Non-pigmented ciliary epithelial cell (primary cell): ENCODE results near the gene PTGIS.

Experiments
- DNase-seq: peaks from one replicate; pipeline ENCODE4 v3.0.0-alpha.2; 2010; ENCODE audit warnings: low read depth

The PTGIS gene

DNA sequence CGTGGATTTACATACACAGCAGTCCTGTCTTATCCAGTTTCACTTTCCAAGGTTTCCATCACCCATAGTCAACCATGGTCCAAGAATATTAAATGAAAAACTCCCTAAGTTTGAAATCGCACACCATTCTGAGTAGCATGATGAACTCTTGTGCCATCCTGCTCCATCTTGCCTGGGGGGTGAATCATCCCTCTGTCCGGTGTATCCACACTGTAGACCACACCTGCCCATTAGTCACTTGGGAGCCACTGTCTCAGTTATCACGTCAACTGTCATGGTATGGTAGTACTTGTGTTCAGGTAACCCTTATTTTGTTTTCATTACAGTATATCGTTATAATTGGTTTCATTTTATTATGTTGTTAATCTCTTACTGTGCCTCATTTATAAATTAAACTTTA lies 38.5 kb downstream of the PTGIS start:
- DNase-seq = no peak

DNA sequence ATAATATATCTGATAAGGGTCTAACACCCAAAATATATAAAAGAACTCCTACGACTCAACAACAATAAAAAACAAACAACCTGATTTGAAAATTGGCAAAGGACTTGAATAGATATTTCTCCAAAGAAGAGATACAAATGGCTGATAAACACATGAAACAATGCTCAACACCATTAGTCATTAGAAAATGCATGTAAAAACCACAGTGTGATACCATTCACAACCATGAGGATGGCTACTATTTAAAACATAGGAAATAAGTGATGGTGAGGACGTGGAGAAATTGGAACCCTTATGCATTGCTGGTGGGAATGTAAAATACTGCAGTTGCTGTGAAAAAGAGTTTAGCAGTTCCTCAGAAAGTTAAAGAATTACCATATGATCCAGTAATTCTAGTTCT lies 41.4 kb downstream of the PTGIS start:
- no peak for DNase-seq

DNA sequence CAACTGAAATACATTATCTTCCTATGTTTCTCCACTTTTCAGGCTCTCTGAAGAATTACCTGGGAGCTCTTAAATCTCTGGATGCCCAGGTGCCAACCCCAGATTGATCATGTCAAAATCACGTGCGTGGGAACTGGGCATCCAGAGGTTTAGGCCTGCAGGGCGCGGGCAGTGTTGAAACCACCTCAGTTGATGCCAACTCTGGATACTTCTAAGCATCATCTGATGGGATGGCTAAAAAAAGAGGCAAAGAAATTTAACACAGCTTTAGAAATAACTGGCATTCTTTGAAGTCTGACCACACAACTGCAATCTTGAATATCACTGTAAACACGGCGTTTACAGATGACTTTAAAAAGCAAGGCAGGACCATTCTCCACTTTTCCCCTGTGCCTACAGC lies 41.9 kb downstream of the PTGIS start:
- no peak for DNase-seq

DNA sequence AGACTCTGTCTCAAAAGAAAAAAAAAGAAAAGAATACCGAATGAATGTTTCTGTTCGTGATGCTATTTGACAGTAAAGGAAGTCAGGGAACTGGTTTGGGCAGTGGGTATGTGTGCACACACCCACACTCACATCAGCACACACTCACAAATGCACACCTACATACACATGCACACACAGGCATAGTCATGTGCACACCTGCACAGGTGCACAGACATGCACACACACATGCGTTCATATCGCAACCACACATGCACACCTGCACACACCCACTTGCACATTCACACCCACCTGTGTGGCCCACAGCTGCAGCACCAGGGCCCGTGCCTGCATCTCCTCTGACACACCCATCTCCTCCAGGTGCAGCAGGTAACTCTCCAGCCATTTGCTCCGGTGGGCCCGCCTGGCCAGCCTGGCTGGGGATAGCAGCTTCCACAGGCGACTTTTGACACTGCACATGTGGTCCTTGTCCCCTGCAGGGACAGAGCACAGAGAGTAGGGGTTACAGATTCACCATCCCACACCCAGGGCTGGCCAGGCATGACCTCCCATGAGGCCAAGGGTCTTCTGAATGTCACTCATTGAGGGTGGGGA lies 44.1 kb downstream of the PTGIS start:
- no peak for DNase-seq

DNA sequence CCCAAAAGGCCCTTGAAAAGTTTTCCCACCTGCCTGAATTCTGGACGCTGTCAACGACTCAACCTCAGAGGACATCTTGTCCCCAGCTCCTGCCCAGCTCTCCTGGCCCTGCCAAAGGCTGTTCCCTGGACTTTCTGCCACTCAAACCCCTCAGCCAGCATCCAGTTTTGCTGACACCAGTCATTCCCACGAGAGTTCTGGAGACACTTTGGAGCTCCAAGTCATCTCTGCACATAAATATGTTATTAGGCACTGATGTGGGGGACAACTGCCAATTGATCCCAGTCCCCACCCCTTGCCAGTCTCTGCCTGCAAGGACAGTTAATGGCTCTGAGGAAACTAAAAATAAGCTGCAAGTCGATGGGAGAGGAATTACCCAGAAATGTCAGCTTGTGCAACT lies 46.6 kb downstream of the PTGIS start:
- DNase-seq = no peak

DNA sequence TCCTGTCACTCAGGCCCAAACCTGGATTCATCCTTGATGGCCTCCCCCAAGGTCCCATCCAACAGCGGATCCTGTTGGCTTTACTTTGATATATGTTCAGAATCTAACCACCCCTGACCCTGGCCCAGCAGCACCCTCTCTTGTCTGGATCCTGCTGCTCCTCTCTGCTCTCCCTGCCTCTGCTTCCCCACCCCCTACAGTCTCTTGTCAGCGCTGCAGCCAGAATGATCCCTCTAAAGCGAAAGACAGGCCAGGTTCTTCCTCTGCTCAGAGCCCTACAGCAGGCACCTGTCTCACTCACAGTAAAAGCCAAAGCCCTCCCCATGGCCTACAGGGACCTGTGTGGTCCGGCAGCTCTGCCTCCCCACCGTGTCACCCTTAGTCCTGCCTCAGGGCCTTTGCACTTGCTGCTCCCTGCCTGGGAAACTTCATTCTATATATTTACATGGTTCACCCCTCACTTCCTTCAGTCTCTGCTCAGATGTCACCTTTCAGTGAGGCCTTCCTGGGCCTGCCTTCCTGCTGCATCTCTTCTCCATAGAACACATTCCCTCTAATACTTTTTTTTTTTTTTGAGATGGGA lies 48.1 kb downstream of the PTGIS start:
- DNase-seq = no peak

DNA sequence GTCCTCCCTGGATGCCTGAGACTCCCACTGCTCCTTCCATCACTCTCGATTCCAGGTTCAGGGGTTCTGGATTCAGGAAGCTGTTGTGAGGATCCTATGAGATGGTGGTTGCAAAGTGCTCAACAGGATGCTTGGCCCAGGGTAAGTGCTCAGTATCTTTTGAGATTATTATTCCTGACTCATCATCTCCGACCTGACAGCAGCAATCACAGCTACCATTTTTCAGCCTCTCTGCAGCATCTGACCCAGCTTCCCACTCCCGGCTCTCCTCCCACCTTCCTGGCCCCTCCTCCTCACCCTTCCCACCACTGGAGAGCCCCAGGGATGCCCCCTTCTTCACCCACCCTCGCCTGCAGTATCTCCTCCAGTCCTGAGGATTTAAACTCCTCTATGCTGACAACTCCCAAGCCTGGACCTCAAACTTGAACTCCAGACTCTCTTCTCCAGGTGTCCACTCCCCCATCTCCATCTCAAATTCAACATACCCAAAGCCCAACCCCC lies 48.7 kb downstream of the PTGIS start:
- no peak for DNase-seq

DNA sequence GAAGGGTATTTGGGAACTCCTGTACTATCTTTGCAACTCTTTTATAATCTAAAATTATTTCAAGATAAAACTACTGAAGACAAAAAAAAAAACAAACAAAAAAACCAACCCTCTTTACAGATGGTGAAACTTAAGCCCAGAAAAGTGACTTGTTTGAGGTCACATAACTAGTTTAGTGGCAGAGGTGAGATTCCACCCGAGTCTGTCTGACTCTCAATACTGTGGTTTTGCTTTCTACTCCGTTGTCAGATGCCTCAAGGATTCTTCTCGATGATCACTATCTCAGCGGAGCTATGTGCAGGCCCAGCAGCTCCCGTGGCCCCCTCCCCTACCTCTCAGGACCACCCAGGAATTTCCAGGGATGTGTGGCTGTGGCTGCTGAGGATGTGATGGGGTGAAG lies 49.4 kb downstream of the PTGIS start:
- no peak for DNase-seq

DNA sequence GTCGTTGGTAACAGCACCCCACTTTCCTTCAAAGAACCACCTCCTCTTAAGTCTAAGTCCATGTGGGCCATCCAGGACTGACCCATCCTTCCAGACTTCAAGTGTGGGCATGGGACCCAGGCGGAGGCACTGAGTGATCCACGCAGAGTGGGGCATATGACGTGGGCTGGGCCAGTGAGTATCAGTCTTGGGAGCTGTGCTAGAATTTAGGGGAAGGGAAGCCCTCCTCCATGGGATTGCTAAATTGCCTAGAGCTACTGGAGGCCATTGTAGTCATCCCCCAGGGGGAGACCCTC lies 50.2 kb downstream of the PTGIS start:
- DNase-seq = no peak

DNA sequence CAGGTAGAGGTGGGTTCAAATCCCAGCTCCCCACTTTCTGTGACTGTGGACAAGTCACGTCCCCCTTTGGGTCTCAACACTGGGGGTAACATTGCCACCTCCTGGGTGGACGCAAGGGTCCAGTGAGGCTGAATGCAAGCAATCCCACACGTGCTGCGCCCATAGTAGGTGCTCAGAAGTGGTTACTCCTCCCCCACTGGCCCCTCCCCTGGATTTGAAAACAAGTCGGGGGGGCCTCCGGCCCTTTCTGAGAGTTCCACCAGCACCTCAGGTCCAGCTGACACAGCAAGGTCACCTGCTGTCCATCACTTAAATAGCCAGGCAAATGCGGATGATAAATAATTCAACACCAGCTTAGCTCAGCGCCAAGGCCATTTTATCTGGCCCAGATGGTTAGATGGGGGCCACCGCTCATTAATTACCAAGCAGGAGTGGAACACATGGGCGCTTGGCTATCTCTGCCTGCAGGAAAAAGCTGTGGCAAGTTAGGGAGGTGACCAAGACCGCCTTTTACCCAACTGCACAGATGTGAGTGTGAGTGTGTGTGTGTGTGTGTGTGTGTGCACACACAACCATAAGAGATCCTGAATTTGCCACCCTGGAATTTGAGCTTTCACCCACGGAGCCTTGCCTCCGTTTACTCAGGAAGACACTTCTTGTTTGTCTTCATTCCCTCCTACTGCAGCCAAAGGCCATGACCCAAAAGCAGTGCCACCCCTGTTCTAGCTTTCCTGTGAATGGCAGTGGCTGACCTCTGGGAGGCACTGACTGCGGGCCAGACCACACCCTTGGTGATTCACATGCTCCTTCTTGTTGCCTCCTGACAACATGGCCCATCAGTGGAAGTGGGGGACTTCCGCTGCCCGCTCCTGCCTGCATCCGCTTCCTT lies 50.8 kb downstream of the PTGIS start:
- no peak for DNase-seq

DNA sequence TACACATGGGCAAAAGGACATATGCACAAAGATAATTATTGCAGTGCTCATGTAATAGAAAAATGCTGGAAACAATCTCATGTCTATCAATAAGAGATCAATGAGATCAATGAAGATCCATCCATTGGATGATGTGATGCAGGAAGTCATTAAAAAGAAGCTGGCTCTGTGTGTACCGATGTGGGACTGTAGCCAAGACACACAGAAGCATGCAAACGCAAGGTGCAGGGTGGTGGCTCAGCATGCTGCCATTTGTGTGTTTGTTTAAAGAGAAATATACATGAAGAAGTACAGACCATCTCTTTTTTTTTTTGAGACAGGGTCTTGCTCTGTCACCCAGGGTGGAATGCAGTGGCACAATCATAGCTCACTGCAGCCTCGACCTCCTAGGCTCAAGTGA lies 52.4 kb downstream of the PTGIS start:
- no peak for DNase-seq

DNA sequence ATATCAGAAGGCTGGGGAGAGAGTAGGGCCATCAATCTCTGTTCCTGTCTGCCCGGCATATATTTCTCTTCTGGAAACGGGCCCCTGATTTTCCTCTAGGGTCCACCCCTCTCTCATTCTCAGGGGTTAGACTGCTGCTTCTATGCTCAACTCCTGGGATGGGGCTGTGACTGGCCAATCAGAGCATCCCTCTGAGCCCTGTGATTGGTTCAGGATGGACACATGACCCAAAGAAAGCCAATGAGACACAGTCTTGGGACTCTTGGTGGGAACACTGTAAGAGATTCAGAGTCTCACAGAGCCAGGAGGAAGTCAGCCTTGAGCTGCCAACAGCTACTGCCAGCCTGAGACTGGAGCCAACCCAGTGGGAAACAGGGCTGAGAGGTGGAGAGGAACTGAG lies 54.4 kb downstream of the PTGIS start:
- no peak for DNase-seq

DNA sequence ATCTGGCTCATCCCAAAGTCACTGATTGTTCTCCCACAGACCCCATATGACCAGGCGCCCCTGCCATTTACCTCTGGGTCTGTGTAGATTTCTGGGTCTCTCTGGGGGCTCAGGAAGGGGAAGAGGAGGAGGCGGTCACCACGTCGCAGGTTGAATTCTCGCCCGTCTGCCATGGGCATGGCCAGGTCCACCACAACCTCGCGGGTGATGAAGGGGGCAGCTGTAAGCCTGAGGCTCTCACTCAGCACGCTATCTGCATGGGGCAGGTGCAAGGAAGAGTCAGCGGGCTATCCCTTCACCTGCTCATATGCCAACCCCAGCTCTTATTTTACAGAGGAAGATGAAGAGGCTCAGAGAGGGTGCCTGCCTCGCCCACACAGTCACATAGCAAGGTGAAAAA lies 54.9 kb downstream of the PTGIS start:
- no peak for DNase-seq

DNA sequence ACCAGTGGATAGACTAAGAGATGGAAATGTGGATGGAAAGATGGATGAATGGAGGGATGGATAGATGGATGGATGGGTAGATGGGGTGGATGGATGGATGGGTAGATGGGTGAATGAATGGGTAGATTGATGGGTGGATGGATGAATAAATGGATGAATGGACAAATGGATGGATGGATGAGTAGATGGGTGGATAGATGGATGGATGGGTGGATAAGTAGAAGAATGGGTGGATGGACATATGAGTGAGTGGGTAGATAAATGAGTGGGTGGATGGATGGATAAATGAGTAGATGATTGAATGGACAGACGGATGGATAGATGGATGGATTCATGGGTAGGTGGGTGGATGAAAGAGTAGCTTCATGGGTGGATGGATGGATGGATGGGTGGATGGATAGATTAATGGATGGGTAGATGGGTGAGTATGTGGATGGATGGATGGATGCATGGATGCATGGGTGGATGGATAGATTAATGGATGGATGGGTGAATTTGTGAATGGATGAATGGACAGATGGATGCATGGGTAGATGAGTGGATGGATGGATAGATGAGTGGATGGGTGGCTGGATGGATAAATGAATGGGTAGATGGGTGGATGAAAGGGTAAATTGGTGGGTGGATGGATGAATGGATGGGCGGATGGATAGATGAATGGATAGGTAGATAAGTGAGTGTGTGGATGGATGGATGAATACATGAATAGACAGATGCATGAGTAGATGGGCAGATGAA lies 56.0 kb downstream of the PTGIS start:
- DNase-seq = no peak

DNA sequence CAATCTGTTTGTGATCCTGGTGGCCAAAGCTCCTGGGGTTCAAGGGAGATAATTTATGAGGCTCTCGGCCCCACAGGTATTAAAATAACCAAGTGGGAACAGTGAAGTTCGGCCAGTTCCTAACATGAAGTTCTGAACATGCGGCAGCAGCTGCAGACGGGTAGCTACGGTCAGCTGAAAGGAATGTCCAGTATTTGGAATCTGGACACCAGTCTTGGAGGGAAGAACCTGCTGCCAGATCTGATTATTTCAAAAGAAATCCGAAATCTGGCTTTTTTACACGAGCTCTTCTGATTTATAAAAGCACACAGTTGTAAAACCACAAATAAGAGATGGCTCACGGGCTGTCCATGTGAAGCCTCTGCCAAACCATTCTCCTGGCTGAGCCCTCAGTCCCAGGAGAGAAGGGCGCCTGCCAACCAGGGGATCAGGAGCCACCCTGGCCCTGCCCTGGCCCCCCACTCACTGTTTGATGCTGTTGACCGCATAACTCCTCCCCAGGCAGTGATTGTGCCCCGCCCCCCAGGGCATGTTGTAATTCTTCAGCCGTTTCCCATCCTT lies 57.3 kb downstream of the PTGIS start:
- peak; percentile 72 for DNase-seq

DNA sequence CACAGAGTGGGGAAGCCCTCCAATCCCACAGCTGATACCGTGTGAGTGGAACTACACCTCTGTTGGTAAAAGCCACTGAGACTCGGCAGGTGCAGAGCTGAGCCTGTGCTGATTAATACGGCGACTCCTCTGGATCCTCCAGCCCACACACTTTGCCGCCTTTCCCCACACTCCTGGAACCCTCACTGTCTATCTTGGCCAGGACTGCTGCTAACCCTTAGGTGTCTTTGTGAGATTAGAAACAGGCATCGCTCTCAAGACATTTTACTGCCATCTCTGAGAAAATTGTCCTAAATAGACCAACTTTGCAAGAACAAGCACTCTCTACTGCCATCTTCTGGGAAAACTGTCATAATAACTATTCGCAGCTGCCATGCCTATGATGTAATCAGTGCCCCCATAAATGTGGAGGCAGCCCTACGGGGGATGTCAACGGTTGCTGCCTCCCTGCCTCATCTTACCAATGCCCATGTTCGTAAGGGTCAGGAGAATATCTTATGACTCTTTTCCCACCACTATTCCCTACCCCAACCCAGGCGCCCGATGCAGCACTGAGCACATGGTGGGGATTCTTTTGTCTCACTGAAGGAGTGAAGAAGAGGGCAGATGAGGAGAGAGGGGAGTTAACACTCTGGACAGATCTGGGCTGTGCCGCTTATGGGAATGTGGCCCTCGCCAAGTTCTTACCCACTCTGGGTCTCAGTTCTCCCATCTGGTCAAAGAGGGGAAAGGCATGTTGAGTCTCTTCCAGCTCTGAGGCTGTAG lies 59.3 kb downstream of the PTGIS start:
- DNase-seq = no peak

DNA sequence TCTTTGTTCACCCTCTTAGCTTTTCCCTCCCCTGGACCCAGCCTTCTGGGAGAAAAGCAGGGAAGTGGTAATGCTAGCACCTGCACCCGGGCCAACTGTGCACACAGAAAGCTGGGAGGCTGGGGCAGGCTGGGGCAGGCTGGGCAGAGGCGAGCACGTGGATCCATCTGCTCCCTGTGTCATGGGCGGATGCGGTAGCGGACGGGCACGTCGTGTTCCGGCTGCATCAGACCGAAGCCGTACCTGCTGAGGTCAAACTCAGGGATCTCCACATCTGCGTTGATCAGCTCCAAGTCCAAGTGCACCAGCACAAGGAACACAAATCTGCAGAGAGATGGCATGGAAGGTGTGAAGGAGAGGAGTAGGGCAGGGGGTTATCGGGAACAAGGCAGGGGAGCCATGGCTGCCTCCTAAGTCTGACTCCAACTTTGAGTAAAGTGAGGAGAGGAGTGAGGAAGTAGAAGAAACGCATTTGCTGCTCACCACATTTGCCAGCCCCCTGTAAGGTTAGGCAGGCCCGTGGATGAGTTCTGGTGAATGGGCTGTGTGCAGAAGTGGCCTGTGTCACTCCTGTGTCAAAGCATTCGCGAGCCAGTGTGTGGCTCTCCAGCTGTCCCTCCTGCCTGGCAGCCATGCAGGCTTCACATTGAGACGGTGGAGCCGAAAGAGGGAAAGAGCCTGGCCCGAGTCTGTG lies 60.0 kb downstream of the PTGIS start:
- no peak for DNase-seq

DNA sequence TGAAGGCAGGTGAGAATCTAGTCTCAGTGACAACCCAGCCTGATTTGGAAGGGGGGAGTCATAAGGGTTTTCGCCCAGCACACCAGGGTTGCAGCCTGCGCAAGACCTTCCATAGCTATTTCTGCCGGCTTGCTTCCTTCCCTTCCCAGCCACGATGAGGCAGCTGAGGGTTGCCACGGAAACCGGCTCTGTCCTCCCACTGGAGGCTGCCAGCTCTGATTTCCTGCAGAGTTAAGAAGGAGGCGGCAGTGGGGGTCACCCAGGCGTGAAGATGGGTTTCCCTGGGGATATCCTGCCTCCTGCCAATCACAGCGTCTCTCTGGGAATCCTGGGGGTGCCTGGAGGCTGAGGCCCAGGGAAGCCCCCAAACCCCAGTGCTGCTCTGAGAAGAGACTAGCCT lies 62.4 kb downstream of the PTGIS start:
- DNase-seq = peak; percentile 46

DNA sequence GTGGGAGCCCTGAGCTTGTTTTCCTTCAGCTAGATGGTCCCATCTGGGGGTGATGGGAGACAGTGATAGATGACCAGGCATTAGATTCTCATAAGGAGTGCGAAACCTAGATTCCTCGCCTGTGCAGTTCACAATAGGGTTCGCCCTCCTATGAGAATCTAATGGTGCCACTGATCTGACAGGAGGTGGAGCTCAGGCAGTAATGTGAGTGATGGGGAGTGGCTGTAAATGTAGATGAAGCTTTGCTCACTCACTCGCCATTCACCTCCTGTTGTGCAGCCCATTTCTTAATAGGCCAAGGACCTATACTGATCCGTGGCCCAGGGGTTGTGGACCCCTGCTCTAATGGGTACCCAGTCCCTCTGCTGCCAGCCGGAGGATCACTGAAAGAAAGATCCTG lies 64.8 kb downstream of the PTGIS start:
- DNase-seq = no peak

DNA sequence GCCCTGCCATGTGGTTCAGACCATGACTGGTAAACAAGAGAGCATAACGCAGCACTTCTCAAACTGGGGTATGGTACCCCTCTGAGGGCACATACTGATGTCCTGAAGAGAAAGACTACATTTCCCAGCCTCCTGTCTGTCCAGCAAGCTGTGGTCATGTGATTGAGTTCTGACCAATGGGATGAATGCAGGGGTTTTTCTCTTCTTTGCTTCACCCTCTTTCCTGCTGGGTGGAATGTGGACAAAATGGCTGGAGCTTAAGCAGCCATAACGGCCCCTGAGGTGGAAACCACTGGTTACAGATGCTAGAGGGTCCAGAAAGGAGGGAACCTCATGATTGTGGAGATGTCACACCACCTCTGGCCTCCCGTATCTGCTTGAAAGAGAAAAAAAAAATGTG lies 66.0 kb downstream of the PTGIS start:
- peak; percentile 4 for DNase-seq

DNA sequence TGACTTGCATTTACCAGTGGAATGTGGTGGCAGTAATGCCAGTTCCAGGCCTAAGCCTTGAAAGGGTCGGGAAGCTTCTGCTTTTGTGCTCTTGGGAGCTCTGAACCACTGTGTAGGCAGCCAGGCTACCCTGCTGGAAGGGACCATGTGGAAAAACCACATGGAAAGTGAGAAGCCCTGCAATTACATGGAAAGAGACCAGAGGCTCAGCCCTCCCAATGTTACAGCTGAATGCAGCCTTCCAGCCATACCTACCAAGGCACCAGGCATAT lies 70.6 kb downstream of the PTGIS start:
- DNase-seq = no peak
